Retinal pigment epithelial cell (primary cell): ENCODE measurements around the gene GUCY2D.
A peak's percentile ranks its signal among the peaks of the same experiment; 100 is the strongest.

Source experiments
- DNase-seq: peaks from one replicate; pipeline ENCODE4 v3.0.0-alpha.2; 2010; ENCODE audit warnings: low read depth
- H3K4me3 ChIP-seq: 2 replicates; pipeline ENCODE4 v1.5.1; 2011; ENCODE audit warnings: mild to moderate bottlenecking, low read length, control low read depth, moderate library complexity
- TF ChIP-seq, protein P1 (sequence below): conservative IDR thresholded peaks from 2 replicates; pipeline ENCODE4 v1.5.1; 2011; ENCODE audit warnings: low read depth, low read length, control low read depth, inconsistent platforms

Gene GUCY2D

DNA sequence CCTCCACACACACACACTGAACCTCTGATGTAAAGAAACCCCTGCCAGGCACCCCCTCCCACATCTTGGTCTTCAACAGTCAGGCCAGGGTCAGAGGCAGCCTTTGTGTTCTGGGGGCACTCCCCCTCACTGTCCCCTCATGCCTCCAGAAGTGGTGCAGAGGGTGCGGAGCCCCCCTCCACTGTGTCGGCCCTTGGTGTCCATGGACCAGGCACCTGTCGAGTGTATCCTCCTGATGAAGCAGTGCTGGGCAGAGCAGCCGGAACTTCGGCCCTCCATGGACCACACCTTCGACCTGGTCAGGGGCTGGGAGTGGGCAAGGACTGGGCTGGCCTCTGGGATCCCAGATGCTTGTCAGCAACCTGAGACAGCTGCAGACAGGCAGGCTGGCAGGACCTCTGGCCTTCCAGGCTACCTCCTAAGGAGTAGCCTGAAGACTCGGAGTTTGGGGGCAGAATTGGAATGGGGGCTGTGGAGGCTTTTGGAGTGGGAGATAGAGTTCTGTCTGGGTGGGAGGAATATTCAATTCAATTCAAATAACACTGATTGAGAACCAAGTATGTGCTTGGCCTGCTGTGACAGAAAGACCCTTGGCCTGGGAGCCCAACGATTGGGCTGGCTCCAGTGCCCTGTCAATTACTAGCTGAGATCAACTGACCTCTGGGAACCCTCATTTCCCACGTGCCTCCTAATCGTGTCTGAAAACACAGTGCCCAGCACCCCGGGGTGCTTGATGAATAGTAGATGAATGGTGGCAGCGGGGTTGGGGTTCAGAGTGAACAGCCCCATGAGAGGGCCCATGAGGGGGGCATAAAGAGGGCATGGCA is 11.5 kb downstream of the GUCY2D start:
- no peak for DNase-seq
- H3K4me3 ChIP-seq: no peak overlapping the region
- TF ChIP-seq, protein P1, sequence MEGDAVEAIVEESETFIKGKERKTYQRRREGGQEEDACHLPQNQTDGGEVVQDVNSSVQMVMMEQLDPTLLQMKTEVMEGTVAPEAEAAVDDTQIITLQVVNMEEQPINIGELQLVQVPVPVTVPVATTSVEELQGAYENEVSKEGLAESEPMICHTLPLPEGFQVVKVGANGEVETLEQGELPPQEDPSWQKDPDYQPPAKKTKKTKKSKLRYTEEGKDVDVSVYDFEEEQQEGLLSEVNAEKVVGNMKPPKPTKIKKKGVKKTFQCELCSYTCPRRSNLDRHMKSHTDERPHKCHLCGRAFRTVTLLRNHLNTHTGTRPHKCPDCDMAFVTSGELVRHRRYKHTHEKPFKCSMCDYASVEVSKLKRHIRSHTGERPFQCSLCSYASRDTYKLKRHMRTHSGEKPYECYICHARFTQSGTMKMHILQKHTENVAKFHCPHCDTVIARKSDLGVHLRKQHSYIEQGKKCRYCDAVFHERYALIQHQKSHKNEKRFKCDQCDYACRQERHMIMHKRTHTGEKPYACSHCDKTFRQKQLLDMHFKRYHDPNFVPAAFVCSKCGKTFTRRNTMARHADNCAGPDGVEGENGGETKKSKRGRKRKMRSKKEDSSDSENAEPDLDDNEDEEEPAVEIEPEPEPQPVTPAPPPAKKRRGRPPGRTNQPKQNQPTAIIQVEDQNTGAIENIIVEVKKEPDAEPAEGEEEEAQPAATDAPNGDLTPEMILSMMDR: no peak

DNA sequence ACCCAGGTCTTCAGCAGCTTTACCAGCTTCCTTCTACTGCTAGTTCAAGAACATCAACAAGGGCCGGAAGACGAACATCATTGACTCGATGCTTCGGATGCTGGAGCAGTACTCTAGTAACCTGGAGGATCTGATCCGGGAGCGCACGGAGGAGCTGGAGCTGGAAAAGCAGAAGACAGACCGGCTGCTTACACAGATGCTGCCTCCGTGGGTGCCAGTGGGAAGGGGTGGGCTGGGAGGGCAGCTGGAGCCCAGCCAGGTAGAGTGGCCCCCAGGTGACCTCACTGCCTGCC is 12.1 kb downstream of the GUCY2D start:
- no peak for DNase-seq
- TF ChIP-seq, protein P1: no peak
- H3K4me3 ChIP-seq: no peak overlapping the region

DNA sequence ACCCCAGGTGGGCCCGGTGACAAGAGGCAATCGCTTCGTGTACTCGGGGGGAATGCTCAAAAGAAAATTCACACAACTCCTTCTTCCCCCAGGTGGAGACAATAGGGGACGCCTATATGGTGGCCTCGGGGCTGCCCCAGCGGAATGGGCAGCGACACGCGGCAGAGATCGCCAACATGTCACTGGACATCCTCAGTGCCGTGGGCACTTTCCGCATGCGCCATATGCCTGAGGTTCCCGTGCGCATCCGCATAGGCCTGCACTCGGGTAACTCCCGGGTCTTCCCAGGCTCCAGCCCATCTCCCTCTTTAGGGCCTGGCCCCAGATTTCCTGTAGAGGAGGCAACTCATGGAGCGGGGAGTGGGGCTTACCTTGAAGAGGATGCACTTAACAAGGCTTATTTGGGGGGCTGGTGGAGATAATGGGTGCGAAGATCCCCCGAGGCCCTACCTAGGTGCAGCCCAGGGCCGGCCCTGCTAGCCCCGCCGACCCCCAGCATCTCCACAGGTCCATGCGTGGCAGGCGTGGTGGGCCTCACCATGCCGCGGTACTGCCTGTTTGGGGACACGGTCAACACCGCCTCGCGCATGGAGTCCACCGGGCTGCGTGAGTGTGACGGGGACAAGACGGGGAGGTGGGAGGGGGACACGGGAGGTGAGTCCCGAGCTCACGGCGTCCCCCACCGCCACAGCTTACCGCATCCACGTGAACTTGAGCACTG is 13.0 kb downstream of the GUCY2D start:
- DNase-seq: no peak
- peak overlapping the region; percentile 40 for H3K4me3 ChIP-seq
- TF ChIP-seq, protein P1: no peak

DNA sequence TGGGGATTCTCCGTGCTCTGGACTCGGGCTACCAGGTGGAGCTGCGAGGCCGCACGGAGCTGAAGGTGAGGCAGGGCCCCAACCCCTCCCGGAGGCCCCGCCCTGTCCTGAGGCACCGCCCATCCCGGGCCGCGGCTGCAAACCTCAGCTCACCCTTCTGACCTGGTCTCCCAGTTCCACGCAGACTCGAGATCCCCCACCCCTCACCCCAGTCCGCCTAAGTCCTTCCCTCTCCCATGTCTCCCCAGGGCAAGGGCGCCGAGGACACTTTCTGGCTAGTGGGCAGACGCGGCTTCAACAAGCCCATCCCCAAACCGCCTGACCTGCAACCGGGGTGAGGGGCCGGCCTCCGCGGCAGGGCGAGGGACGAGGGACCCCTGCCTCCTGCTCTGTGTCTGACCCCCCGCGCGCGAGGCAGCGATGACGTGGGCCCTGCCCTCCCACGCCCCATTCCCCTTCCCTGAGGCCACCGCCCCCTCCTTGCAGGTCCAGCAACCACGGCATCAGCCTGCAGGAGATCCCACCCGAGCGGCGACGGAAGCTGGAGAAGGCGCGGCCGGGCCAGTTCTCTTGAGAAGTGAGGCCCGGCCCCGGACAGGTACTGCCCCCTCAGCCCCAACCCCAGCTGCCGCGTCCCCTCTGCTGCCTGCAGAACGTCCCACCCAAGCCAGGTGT is 13.7 kb downstream of the GUCY2D start:
- H3K4me3 ChIP-seq: peak overlapping the region; percentile 40
- TF ChIP-seq, protein P1: no peak
- no peak for DNase-seq

DNA sequence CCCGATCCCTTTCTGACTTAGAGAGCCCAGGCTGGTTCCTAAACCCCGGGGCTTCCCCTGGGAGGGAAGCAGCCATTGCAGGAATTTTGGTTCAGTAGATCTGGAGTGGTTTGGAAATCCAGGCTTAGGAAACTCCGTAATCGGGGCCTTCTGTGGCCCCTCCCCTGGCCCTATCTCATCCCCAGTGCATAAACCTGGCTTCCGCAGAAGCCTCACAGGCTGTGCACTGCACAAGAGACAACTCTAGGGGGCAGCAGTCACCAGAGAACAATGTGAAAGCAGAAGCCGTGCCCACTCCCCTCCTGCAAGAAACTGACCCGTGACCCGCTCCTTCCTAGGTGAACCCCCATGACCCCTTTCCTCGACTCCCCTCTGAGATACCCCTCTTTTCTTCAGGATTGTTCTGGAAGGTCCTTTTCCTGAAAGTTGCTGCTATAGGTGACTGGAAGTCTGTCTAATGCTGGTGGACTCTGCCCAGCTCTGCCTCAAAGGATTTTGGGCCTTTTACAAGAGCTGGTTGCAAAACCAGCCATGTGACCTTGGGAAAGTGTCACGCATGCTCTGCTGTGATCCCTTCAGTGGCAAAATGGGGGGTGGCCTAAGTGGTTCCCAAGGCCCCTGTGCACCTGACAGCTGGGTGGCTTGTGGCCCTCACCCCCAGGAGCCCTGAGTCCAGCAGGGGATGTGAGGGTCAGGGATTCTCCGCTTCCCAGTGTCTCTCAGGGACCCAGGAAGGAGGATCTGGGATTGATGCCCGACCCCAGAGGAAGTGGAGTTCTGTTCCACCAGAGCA is 14.4 kb downstream of the GUCY2D start:
- DNase-seq: no peak
- TF ChIP-seq, protein P1: peak; percentile 65
- H3K4me3 ChIP-seq: peak overlapping the region; percentile 40

DNA sequence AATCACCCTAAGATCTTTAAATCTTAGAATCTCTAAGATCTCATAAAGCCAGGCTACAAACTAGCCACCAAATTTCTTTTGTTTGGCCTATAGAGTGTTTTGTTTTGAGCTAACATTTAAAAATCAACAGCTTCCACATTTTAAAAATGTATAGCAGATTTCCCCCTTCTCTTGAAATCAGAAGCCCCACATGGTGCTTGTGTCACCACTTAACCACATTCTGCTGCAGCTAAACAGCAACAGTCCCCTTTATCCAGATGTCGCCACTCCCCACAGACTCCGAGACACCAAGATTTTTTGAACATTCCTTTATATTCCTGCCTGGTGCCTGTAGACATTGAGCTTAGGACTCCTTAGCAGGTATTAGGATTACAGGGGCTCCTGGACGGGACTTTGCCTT is 16.0 kb downstream of the GUCY2D start:
- TF ChIP-seq, protein P1: no peak
- DNase-seq: no peak
- no peak overlapping the region for H3K4me3 ChIP-seq
